Measurements from ENCODE around the gene GFM1.

GFM1 gene

DNA sequence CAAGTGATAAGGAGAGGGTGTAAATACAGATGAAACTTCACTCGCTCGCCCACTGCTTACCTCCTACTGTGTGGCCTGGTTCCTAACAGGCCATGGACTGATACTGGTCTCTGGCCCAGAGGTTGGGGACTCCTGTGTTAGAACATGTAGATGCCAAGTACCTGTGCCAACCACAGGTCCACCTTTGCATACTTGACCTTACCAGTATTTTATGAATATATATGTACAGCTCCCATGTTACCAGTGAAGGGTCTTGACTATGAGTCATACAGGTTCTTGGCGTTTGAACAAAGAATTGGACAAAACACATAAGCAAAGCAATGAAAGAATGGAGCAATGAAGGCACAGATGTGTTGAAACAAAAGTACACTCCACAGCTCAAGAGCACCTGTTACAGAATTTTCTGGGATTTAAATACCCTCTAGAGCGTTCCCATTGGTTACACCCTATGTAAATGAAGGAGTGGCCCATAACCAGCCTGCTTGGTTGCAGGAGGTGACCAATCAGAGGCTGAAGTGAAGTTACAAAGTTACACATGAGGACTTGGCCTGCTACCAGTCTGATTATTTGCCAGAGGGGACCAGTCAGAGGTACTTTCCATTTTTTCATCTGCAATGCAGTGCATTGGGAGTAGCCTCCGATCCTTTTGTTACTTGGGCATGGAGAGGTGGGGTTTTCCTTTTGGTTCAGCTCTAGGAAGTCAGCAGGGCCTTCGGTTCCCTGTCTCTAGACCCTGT, 1.7 kb upstream of the GFM1 start:
- Histone ChIP-seq H3K18ac (ENCODE audit: low read depth in 1 of 2, low read length in 2 of 2) (no peak overlapping the region), H2BK15ac (ENCODE audit: low read depth, poor library complexity, severe bottlenecking) (no peak overlapping the region)

DNA sequence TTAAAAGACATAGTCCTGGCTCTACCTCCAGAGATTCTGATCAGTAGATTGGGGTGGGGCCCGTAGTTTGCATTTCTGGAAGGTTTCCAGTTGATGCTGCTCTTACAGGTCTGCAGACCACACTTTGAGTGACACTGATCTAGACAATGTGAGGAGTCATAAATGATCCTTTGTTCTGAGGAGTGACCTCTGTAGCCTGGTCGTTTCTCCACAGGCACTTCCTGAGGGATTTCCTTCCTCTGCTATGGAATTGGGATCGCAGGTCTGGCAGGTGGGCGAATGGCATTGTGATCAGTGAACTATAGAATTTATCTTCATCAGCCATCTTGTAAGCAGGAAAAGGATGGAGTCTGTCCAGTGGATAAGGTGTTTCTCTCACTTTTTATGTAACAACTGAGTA, 5.5 kb downstream of the GFM1 start:
- Histone ChIP-seq H2BK120ac (ENCODE audit: low read depth, low read length) (no peak overlapping the region), H2AFZ (ENCODE audit: low read depth, low read length) (no peak overlapping the region), H3K4ac (ENCODE audit: low read depth in 1 of 2, low read length in 2 of 2) (no peak overlapping the region), H3K23ac (ENCODE audit: low read length in 2 of 2) (no peak overlapping the region), H3K4me1 (ENCODE audit: control insufficient read depth, insufficient read depth, low read depth, low read length) (no peaks in the 10 kb centered on the region), H3K9ac (ENCODE audit: low read length) (no peak overlapping the region), H2BK12ac (ENCODE audit: low read length in 2 of 2) (no peak overlapping the region), H2BK15ac (ENCODE audit: low read depth, poor library complexity, severe bottlenecking) (no peak overlapping the region), H3K18ac (ENCODE audit: low read depth in 1 of 2, low read length in 2 of 2) (no peak overlapping the region), H3K9me3 (ENCODE audit: control insufficient read depth, low read length) (no peaks in the 10 kb centered on the region), H3K4me2 (ENCODE audit: low read length, poor library complexity, severe bottlenecking) (no peak overlapping the region), H3K27ac (ENCODE audit: low read length, poor library complexity, severe bottlenecking) (no peak overlapping the region), H3K27me3 (ENCODE audit: control insufficient read depth in 1 of 2, insufficient read depth in 1 of 2, low read length in 2 of 2) (no peaks in the 10 kb centered on the region), H3K79me1 (replicated peaks; ENCODE audit: low read length, poor library complexity, severe bottlenecking) (peaks cover 12% of the 10 kb centered on the region), H2AK5ac (ENCODE audit: low read length, severe bottlenecking) (no peak overlapping the region), H3K14ac (ENCODE audit: low read length in 2 of 2) (no peak overlapping the region), H4K91ac (ENCODE audit: low read length) (no peak overlapping the region), H3K4me3 (ENCODE audit: insufficient read depth in 1 of 2, low read depth in 1 of 2, low read length in 2 of 2) (no peak overlapping the region), H2BK5ac (ENCODE audit: low read depth, low read length, poor library complexity, severe bottlenecking) (no peak overlapping the region), H3K36me3 (ENCODE audit: control insufficient read depth in 1 of 2, insufficient read depth in 2 of 2, low read depth in 1 of 2, low read length in 2 of 2) (peaks cover 6 to 84% of the 10 kb centered on the region in 2 experiments), H4K8ac (ENCODE audit: low read length) (no peak overlapping the region)
- no peak for DNase-seq
- whole genome bisulfite sequencing: 69% methylated on average over 3 of the region's 4 CpGs

More for the DNA sequence above, 1.7 kb upstream of the GFM1 start:
- no peak overlapping the region for H3K4ac ChIP-seq (ENCODE audit: low read depth in 1 of 2, low read length in 2 of 2)
- no peak overlapping the region for H3K4me2 ChIP-seq (ENCODE audit: low read length, poor library complexity, severe bottlenecking)
- DNase-seq: no peak
- WGBS: 89% methylated on average over 6 of the region's 6 CpGs
- no peak overlapping the region for H2BK5ac ChIP-seq (ENCODE audit: low read depth, low read length, poor library complexity, severe bottlenecking)
- H3K36me3 ChIP-seq (ENCODE audit: control insufficient read depth in 1 of 2, insufficient read depth in 2 of 2, low read depth in 1 of 2, low read length in 2 of 2): peaks cover 0 to 20% of the 10 kb centered on the region in 2 experiments
- H3K9ac ChIP-seq (ENCODE audit: low read length): no peak overlapping the region
- no peak overlapping the region for H3K27ac ChIP-seq (ENCODE audit: low read length, poor library complexity, severe bottlenecking)
- no peak overlapping the region for H3K23ac ChIP-seq (ENCODE audit: low read length in 2 of 2)
- no peaks in the 10 kb centered on the region for H3K4me1 ChIP-seq (ENCODE audit: control insufficient read depth, insufficient read depth, low read depth, low read length)
- H2BK120ac ChIP-seq (ENCODE audit: low read depth, low read length): no peak overlapping the region
- H2AK5ac ChIP-seq (ENCODE audit: low read length, severe bottlenecking): no peak overlapping the region
- no peak overlapping the region for H3K14ac ChIP-seq (ENCODE audit: low read length in 2 of 2)
- no peak overlapping the region for H2AFZ ChIP-seq (ENCODE audit: low read depth, low read length)
- no peak overlapping the region for H2BK12ac ChIP-seq (ENCODE audit: low read length in 2 of 2)
- H4K8ac ChIP-seq (ENCODE audit: low read length): no peak overlapping the region
- H3K79me1 ChIP-seq (replicated peaks; ENCODE audit: low read length, poor library complexity, severe bottlenecking): peaks cover 3% of the 10 kb centered on the region
- H3K4me3 ChIP-seq (ENCODE audit: insufficient read depth in 1 of 2, low read depth in 1 of 2, low read length in 2 of 2): no peak overlapping the region
- H3K27me3 ChIP-seq (ENCODE audit: control insufficient read depth in 1 of 2, insufficient read depth in 1 of 2, low read length in 2 of 2): no peaks in the 10 kb centered on the region
- no peaks in the 10 kb centered on the region for H3K9me3 ChIP-seq (ENCODE audit: control insufficient read depth, low read length)
- no peak overlapping the region for H4K91ac ChIP-seq (ENCODE audit: low read length)

DNA sequence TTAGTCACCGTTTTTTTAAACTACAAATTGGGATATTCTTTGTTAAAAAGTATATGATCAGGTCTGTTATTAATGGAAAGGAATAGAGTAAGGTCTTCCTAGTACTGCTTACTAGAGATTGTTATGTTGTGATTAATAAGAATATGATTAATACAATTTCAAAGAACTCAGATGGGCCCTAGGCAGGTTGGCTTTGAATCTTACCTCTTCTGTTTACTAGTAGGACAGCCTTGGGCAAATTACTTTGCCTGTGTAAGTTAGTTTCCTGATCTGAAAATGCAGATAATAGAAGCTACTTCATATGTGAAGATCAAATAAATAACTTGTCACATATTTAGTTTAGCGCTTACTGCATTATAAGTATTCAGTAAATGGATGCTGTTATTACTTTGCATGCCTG, 6.9 kb downstream of the GFM1 start:
- Histone ChIP-seq H2BK120ac (ENCODE audit: low read depth, low read length) (no peak overlapping the region), H2BK5ac (ENCODE audit: low read depth, low read length, poor library complexity, severe bottlenecking) (no peak overlapping the region), H3K36me3 (ENCODE audit: control insufficient read depth in 1 of 2, insufficient read depth in 2 of 2, low read depth in 1 of 2, low read length in 2 of 2) (peaks cover 8 to 91% of the 10 kb centered on the region in 2 experiments), H4K91ac (ENCODE audit: low read length) (no peak overlapping the region), H3K4ac (ENCODE audit: low read depth in 1 of 2, low read length in 2 of 2) (no peak overlapping the region), H2AK5ac (ENCODE audit: low read length, severe bottlenecking) (no peak overlapping the region), H3K18ac (ENCODE audit: low read depth in 1 of 2, low read length in 2 of 2) (no peak overlapping the region), H3K9me3 (ENCODE audit: control insufficient read depth, low read length) (no peaks in the 10 kb centered on the region), H2AFZ (ENCODE audit: low read depth, low read length) (no peak overlapping the region), H3K23ac (ENCODE audit: low read length in 2 of 2) (no peak overlapping the region), H2BK12ac (ENCODE audit: low read length in 2 of 2) (no peak overlapping the region), H3K4me1 (ENCODE audit: control insufficient read depth, insufficient read depth, low read depth, low read length) (no peaks in the 10 kb centered on the region), H3K79me1 (replicated peaks; ENCODE audit: low read length, poor library complexity, severe bottlenecking) (peaks cover 12% of the 10 kb centered on the region), H3K27me3 (ENCODE audit: control insufficient read depth in 1 of 2, insufficient read depth in 1 of 2, low read length in 2 of 2) (no peaks in the 10 kb centered on the region), H3K14ac (ENCODE audit: low read length in 2 of 2) (no peak overlapping the region), H2BK15ac (ENCODE audit: low read depth, poor library complexity, severe bottlenecking) (no peak overlapping the region), H3K9ac (ENCODE audit: low read length) (no peak overlapping the region), H4K8ac (ENCODE audit: low read length) (no peak overlapping the region), H3K4me2 (ENCODE audit: low read length, poor library complexity, severe bottlenecking) (no peak overlapping the region), H3K27ac (ENCODE audit: low read length, poor library complexity, severe bottlenecking) (no peak overlapping the region), H3K4me3 (ENCODE audit: insufficient read depth in 1 of 2, low read depth in 1 of 2, low read length in 2 of 2) (no peak overlapping the region)
- 100% methylated on average over 1 of the region's 2 CpGs for WGBS
- no peak for DNase-seq

DNA sequence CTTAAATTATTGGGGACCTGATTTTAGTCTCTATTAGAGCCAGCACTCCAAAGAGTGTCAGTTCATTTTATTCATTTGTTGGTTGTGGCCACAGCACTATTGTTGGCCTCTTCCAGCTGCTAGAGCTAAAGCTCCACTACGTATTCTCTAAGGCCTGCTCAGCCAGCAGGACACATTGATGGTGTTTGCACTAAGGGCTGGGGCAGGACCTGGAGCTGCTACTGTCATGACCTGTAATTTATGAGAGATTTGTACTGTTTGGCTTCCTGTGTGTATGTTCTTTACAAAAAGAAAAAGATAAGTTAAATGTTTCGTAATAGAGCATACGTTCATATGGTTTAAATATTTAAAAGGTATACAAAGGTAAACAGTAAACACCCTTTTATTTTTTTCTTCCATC, 8.1 kb downstream of the GFM1 start:
- Histone ChIP-seq H3K18ac (ENCODE audit: low read depth in 1 of 2, low read length in 2 of 2) (no peak overlapping the region), H3K36me3 (ENCODE audit: control insufficient read depth in 1 of 2, insufficient read depth in 2 of 2, low read depth in 1 of 2, low read length in 2 of 2) (peaks cover 9 to 91% of the 10 kb centered on the region in 2 experiments), H3K27me3 (ENCODE audit: control insufficient read depth in 1 of 2, insufficient read depth in 1 of 2, low read length in 2 of 2) (no peaks in the 10 kb centered on the region), H2BK12ac (ENCODE audit: low read length in 2 of 2) (no peak overlapping the region), H2BK5ac (ENCODE audit: low read depth, low read length, poor library complexity, severe bottlenecking) (no peak overlapping the region), H3K9me3 (ENCODE audit: control insufficient read depth, low read length) (no peaks in the 10 kb centered on the region), H3K4me1 (ENCODE audit: control insufficient read depth, insufficient read depth, low read depth, low read length) (no peaks in the 10 kb centered on the region), H3K23ac (ENCODE audit: low read length in 2 of 2) (no peak overlapping the region), H4K8ac (ENCODE audit: low read length) (no peak overlapping the region), H2BK15ac (ENCODE audit: low read depth, poor library complexity, severe bottlenecking) (no peak overlapping the region), H3K4me3 (ENCODE audit: insufficient read depth in 1 of 2, low read depth in 1 of 2, low read length in 2 of 2) (no peak overlapping the region), H2AK5ac (ENCODE audit: low read length, severe bottlenecking) (no peak overlapping the region), H3K79me1 (replicated peaks; ENCODE audit: low read length, poor library complexity, severe bottlenecking) (peaks cover 13% of the 10 kb centered on the region), H2BK120ac (ENCODE audit: low read depth, low read length) (no peak overlapping the region), H3K14ac (ENCODE audit: low read length in 2 of 2) (no peak overlapping the region), H4K91ac (ENCODE audit: low read length) (no peak overlapping the region), H3K27ac (ENCODE audit: low read length, poor library complexity, severe bottlenecking) (no peak overlapping the region), H3K4ac (ENCODE audit: low read depth in 1 of 2, low read length in 2 of 2) (no peak overlapping the region), H3K4me2 (ENCODE audit: low read length, poor library complexity, severe bottlenecking) (no peak overlapping the region), H3K9ac (ENCODE audit: low read length) (no peak overlapping the region), H2AFZ (ENCODE audit: low read depth, low read length) (no peak overlapping the region)
- no peak for DNase-seq
- WGBS: 91% methylated on average over 1 of the region's 3 CpGs

All from mesenchymal stem cell (in vitro differentiated cells and primary cell).